PFSK-1 (cell line): ENCODE results near the gene ANKHD1.

Experiments
- FOXP2 ChIP-seq: optimal IDR thresholded peaks from 2 replicates; pipeline ENCODE3; 2011; ENCODE audit warnings: borderline replicate concordance, control low read depth, inconsistent platforms; ENCODE audit not compliant: insufficient read depth; ENCODE audit errors: extremely low read length, extremely low read depth
- POLR2AphosphoS5 ChIP-seq: IDR thresholded peaks from 2 replicates; pipeline ENCODE4 v1.6.1; 2012; ENCODE audit warnings: low read depth, mild to moderate bottlenecking, control low read depth, low read length, moderate library complexity
- REST ChIP-seq, 2 experiments: IDR thresholded peaks; 2 replicates each; pipeline versions ENCODE4 v1.6.1 to v1.8.0; 2011 to 2012; ENCODE audit warnings: low read depth in 2 of 2, low read length in 2 of 2, control low read depth in 1 of 2, inconsistent platforms in 1 of 2, mild to moderate bottlenecking in 1 of 2, moderate library complexity in 1 of 2; ENCODE audit not compliant: insufficient read depth in 1 of 2
- SIN3A ChIP-seq: IDR thresholded peaks from 2 replicates; pipeline ENCODE4 v1.6.1; 2012; ENCODE audit warnings: mild to moderate bottlenecking, low read length, moderate library complexity, borderline replicate concordance; ENCODE audit not compliant: insufficient read depth
- TAF1 ChIP-seq: IDR thresholded peaks from 2 replicates; pipeline ENCODE4 v1.6.1; 2012; ENCODE audit warnings: low read length, control low read depth, borderline replicate concordance; ENCODE audit not compliant: insufficient read depth

ANKHD1 gene

GRCh38 chr5:140360101-140360500, 41.5 kb upstream of the ANKHD1 start, which contains the start of gene SLC4A9:
Gene SLC4A9, plus strand, starts transcription at chr5:140360194. Its CDS starts 43 bp downstream, at chr5:140360237.
- TF ChIP-seq REST (IDR thresholded peaks at IDR 0.05; ENCODE audit: insufficient read depth in 1 of 2, low read depth in 2 of 2, low read length in 2 of 2) (no peak), FOXP2 (no peak), TAF1 (no peak), POLR2AphosphoS5 (no peak), SIN3A (no peak)

- TF ChIP-seq FOXP2 (no peak), REST (IDR thresholded peaks at IDR 0.05; ENCODE audit: insufficient read depth in 1 of 2, low read depth in 2 of 2, low read length in 2 of 2) (no peak), POLR2AphosphoS5 (no peak), TAF1 (no peak), SIN3A (no peak)
Observed at GRCh38 chr5:140360681-140361479, 40.8 kb upstream of the ANKHD1 start.

- TF ChIP-seq TAF1 (no peak), SIN3A (no peak), POLR2AphosphoS5 (no peak), REST (IDR thresholded peaks at IDR 0.05; ENCODE audit: insufficient read depth in 1 of 2, low read depth in 2 of 2, low read length in 2 of 2) (no peak), FOXP2 (no peak)
Observed at GRCh38 chr5:140361901-140362300, 39.7 kb upstream of the ANKHD1 start.

- no peak for TF ChIP-seq POLR2AphosphoS5
- TF ChIP-seq FOXP2 = no peak
- no peak for TF ChIP-seq SIN3A
- no peak for TF ChIP-seq TAF1
- TF ChIP-seq REST (IDR thresholded peaks at IDR 0.05; ENCODE audit: insufficient read depth in 1 of 2, low read depth in 2 of 2, low read length in 2 of 2) = no peak
Observed at GRCh38 chr5:140362311-140362710, 39.3 kb upstream of the ANKHD1 start.
